ENCODE data around the gene NRBP1.
"Not testable (repeated sequence)": the region's sequence is repeated elsewhere in the genome, so short reads cannot be mapped to it uniquely, and the experiment has no call there.

NRBP1 gene

GRCh38 chr2:27422958-27423357, 5.5 kb upstream of the NRBP1 start:
- DNase-seq = no peak

DNA sequence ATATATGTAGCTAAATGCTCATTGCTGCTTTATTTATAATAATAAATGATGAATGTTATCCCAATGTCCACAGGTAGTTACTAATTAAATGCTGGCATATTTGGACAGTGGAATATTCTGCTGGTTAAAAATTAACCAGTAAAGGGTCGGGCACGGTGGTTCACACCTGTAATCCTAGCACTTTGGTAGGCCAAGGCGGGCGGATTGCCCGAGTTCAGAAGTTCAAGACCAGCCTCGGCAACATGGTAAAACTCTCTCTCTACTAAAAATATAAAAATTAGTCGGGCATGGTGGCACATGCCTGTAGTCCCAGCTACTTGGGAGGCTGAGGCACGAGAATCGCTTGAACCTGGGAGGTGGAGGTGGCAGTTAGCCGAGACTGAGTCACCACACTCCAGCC, 3.4 kb upstream of the NRBP1 start:
- not testable (repeated sequence) for DNase-seq

GRCh38 chr2:27427863-27428212, 593 bp upstream of the NRBP1 start:
- DNase-seq = no peak

- DNase-seq = peak; percentile 31
These were observed 629 bp downstream of the NRBP1 start for GRCh38 chr2:27428978-27429541.

DNA sequence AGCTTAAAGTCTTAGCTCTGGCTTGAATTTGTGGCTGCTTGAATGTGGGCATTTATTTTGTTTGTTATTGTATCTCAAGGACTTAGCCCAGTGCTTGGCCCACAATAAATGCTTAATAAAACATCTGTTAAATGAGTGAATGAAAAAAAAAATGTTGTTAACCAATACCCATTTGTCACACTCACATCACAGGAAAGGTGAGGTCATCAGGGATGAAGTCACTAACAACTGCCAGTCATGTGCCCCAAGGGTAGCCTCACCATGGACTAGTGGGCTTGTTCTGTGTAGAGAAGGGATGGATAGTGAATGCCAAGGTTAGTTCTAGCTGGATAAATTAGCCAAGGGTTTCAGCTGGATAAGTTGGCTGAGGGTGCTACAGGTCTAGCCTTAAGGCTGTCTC, 3.0 kb downstream of the NRBP1 start:
- peak; percentile 25 for DNase-seq

DNA sequence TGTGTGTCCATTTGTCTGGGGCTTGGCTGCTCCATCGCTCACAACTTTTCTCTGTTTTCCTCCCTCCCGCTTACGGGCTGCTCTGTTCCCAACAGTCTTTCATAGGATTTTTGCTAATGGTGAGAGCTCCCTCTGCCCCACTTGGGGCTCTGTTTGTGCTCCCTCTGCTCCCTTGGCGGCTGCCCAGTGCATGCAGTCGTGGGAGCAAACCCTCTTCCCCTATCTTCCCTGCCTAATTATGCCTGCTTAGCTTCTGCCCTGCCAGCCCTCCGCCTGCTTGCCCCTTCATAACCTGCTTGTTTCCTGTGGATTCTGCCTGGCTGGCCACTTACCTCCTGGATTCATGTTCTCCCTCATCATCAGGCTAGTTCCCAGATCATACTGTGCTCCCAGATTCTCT, 7.2 kb downstream of the NRBP1 start:
- DNase-seq = no peak

GRCh38 chr2:27441226-27441926, 12.9 kb downstream of the NRBP1 start:
- no peak for DNase-seq

GRCh38 chr2:27441958-27442919, 13.8 kb downstream of the NRBP1 start, which contains the start of gene KRTCAP3:
KRTCAP3 (plus strand) TSS chr2:27442381; CDS start chr2:27442413, 32 bp downstream.
- peak; percentile 15 for DNase-seq

DNA sequence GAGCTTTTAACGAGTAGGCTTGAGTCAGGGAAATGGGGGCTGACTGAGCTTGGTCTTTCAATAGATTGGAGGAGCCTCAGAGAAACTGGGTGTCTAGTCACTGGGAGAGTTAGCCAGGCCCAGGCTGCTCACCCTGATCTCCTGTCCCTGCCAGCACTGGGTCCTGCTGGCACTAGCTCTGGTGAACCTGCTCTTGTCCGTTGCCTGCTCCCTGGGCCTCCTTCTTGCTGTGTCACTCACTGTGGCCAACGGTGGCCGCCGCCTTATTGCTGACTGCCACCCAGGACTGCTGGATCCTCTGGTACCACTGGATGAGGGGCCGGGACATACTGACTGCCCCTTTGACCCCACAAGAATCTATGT, 14.5 kb downstream of the NRBP1 start:
- DNase-seq = no peak

DNA sequence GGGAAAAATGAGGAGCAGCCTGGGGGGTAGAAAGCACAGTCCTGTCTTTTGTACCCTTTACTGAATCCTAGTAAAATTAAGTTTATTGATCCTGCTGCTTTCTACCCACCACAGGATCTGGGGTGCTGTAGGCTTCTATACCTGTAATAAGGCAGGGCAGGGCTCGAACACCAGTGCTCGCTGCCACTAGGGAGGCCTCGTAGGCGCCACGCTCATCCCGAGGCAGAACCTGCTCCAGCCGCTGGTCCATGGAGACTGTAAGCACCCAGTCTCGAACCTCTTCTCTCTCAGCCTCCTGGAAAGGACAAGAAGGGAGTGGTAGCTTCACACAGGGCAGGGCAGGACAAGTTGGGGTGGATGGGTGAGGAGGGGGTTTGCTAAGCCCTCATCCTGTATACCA, 16.7 kb downstream of the NRBP1 start:
- no peak for DNase-seq

DNA sequence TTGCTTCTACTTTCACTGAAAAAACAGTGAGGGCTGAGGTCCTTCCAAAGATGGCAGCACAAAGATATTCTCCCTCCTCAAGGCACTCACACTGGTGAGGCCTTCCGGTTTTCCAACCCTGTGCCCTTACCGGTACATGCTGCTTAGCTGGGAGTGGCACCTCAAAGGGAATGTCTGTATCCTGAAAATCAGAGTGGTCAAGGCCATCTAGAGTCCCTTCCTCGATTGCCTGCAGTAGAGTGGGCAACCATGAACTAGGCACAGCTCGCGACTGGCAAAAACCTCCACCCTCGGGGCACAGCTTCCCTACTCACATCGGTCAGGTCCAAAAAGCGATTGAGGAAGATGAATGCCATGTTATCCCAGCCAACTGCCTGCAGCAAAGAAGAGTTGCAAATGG, 17.2 kb downstream of the NRBP1 start:
- DNase-seq = no peak

GRCh38 chr2:27446057-27446456, 17.6 kb downstream of the NRBP1 start:
- no peak for DNase-seq

DNA sequence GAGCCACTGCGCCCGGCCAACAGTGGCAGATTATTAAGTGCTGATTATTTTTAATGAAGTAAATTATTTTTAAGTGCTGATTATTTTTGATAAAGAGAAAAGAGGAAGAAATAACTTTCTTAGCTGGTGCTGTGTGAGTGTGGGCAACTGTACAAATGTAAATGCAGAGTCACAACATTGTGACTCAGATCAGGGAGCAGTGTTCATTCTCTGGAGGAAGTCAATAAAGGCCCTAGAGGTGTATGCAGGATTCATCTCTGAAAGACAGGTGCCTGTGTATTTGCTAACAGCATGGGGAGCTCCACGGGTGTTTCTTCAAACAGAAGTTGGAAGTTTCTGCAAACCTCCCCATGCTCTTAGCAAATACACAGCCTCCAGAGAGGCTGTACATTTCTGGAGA, 19.9 kb downstream of the NRBP1 start:
- no peak for DNase-seq

GRCh38 chr2:27451095-27451494, 22.7 kb downstream of the NRBP1 start:
- no peak for DNase-seq

DNA sequence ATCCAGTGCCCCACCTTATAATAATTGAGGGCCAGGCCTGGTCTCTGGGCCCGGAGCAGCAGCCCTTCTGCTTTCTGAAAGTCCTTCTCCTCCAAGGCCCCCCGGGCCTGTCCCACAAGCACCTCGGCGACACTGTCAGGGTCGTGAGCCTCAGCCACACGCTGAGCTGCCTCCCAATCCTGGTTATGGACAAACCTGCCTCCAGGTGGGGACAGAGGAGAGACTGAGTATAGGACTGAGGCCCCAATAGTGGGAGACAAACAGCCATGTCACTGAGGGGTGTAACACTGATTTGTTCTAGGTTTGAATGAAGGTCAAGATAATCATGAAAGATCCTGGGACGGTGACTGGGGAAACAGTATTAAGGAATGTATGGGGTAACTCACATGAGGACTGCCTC, 25.5 kb downstream of the NRBP1 start:
- no peak for DNase-seq

- no peak for DNase-seq
These were observed 32.7 kb downstream of the NRBP1 start for GRCh38 chr2:27461118-27461517.

GRCh38 chr2:27464443-27464842, 36.0 kb downstream of the NRBP1 start:
- no peak for DNase-seq

DNA sequence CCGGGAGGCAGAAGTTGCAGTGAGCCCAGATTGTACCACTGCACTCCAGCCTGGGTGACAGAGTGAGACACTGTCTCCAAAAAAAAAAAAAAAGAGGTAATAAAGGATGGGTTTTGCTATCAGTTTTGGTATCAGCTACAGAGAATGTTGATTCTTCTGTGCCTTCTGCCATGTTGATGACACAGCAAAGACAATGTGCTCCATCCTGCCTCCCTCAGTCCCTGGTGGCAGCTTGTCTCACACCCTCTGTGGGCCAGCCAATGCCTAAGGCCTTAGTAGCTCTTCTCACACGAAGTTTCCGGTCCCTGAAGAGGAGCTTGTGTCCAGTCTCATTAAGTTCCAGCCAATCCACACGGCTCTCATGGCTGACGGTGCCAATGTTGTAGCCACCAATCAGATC, 43.5 kb downstream of the NRBP1 start:
- no peak for DNase-seq

- DNase-seq = no peak
These were observed 57.1 kb downstream of the NRBP1 start for GRCh38 chr2:27485496-27485895.

- DNase-seq = no peak
These were observed 60.7 kb downstream of the NRBP1 start for GRCh38 chr2:27489118-27489497.

GRCh38 chr2:27489498-27490397, 61.3 kb downstream of the NRBP1 start, which contains the start of gene IFT172:
IFT172 (minus strand) TSS chr2:27489743; CDS start chr2:27489653, 90 bp downstream.
- DNase-seq = peak; percentile 97
